Lung (tissue), 12 donors: ENCODE results near the gene C3orf20. TPM values are rescaled to one million over a fixed set of nuclear protein-coding genes. Genes with fewer than 3 reads are reported as not detected.

ENCODE experiments used
- ATAC-seq: fragments of 200-7000 bp; cut with Tn5 transposase; one replicate; pipeline ENCODE4 v1.9.1; 2020; ENCODE audit warnings: moderate number of reproducible peaks; ENCODE audit not compliant: insufficient read depth, low FRiP score
- DNase-seq, 3 donors: peaks; one replicate each; pipeline ENCODE4 v3.0.0-alpha.2; 2013 to 2017
- H3K27ac ChIP-seq, 2 donors: one replicate each; pipeline ENCODE4 v1.5.1; 2013; ENCODE audit warnings: mild to moderate bottlenecking in 2 of 2, moderate library complexity in 2 of 2, control low read depth in 1 of 2, inconsistent platforms in 1 of 2, low read depth in 1 of 2, low read length in 1 of 2
- H3K27me3 ChIP-seq, 3 donors: one replicate each; pipeline ENCODE4 v1.5.1; 2013; ENCODE audit warnings: low read length in 2 of 3; ENCODE audit not compliant: control insufficient read depth in 3 of 3, insufficient read depth in 3 of 3
- H3K36me3 ChIP-seq, 4 donors: one replicate each; pipeline ENCODE4 v1.5.1; 2013; ENCODE audit warnings: low read length in 4 of 4, mild to moderate bottlenecking in 1 of 4, moderate library complexity in 1 of 4; ENCODE audit not compliant: control insufficient read depth in 4 of 4, insufficient read depth in 4 of 4
- H3K4me1 ChIP-seq, 5 donors: one replicate each; pipeline ENCODE4 v1.5.1; 2013; ENCODE audit warnings: low read length in 5 of 5, mild to moderate bottlenecking in 2 of 5, moderate library complexity in 1 of 5; ENCODE audit not compliant: control insufficient read depth in 5 of 5, insufficient read depth in 5 of 5
- H3K4me3 ChIP-seq: one replicate; pipeline ENCODE4 v1.5.1; 2013; ENCODE audit warnings: mild to moderate bottlenecking, control low read depth, moderate library complexity
- H3K9ac ChIP-seq, 2 donors: one replicate each; pipeline ENCODE4 v1.5.1; 2013; ENCODE audit warnings: low read length in 2 of 2, control low read depth in 1 of 2; ENCODE audit not compliant: insufficient read depth in 1 of 2
- H3K9me3 ChIP-seq, 4 donors: one replicate each; pipeline ENCODE4 v1.5.1; 2013; ENCODE audit warnings: low read length in 3 of 4, mild to moderate bottlenecking in 1 of 4, moderate library complexity in 1 of 4; ENCODE audit not compliant: control insufficient read depth in 4 of 4, insufficient read depth in 3 of 4
- CTCF ChIP-seq: IDR thresholded peaks from 2 replicates; pipeline ENCODE4 v1.5.1; 2012; ENCODE audit warnings: mild to moderate bottlenecking; ENCODE audit errors: control extremely low read depth, extremely low read depth
- WGBS, 2 donors: extraction: QIAGEN DNeasy Blood & Tissue Kit; methylation state at CpG; one replicate each; pipeline ENCODE4 v1.1.7; 2013; 5-methylcytosine and 5-hydroxymethylcytosine counted together
- polyA plus RNA-seq, 2 donors: library from polyadenylated mRNA; stranded (reverse); fragments of 200-250 nt; gene quantifications; one replicate each; pipeline ENCODE4 v1.2.1, GENCODE V29; 2013
- total RNA-seq, 2 donors: library from RNA; depleted of rRNA in 1 of 2; stranded (reverse); fragments of >200 nt in 1 of 2; gene quantifications; one replicate each; pipeline ENCODE4 v1.2.1, GENCODE V29; 2014 to 2021
- donor health status: control.
- donor health status: control.
- donor health status: Bipolar disorder and iron deficiency.
- donor health status: healthy.
- donor health status: DM: yes; HTN: yes; CAD: no.

The C3orf20 gene
- total and polyA plus RNA-seq, 4 donors: 0.03 to 0.14 (median 0.12) TPM; not detected in 1

DNA sequence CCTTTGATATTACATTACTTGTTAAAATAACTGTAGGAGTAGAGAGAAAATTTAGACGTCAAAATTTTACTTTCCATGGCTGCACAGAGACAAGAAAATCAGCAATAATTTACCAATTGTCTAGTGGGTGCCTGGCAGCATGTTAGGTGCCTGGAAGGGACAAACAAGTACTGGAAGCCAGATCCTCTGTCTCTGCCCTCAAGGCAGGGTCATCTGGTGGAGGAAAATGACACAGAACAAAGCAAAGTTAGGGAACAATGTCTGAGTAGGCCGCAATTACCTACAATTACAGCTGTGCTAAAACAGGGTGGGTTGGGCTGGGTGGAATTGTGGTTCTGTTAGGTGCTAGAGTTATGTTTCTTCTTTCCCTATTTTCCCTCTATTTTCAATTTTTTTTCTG lies 16.0 kb upstream of the C3orf20 start:
- no peak for TF ChIP-seq CTCF
- ATAC-seq (no peak), DNase-seq (no peak)
- H3K4me1 ChIP-seq: peaks cover 0 to under 1% (median 0%) of the 10 kb centered on the region in 5 donors
- H3K4me3 ChIP-seq: no peak overlapping the region
- H3K9me3 ChIP-seq: peaks cover 0 to 2% (median 0%) of the 10 kb centered on the region in 4 donors
- H3K36me3 ChIP-seq: peaks cover 37 to 70% (median 56%) of the 10 kb centered on the region in 4 donors
- no peak overlapping the region for H3K9ac ChIP-seq
- WGBS, 2 donors: 96 to 98% methylated on average over 2 of the region's 2 CpGs
- no peaks in the 10 kb centered on the region for H3K27me3 ChIP-seq
- H3K27ac ChIP-seq: no peak overlapping the region

DNA sequence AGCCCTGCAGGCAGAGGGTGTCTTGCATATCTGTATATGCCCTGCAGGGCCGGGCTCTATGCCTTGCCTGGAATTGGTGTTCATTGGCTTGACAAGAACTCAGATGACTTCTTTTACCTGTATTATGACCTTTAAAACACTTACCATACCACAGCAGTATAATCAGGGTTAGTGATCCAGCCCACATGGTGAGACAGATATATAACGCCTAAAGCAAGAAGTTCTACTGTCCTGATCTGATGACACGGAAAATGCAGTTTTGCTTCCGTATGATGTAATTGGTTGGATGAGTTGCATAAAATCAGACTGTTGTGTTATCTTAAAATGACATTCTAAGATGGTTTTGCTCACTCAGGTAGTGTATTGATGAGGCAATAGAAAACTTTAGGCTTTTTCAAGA lies 14.0 kb upstream of the C3orf20 start:
- TF ChIP-seq CTCF: no peak
- no peak overlapping the region for H3K27ac ChIP-seq
- 82% methylated on average over 4 of the region's 4 CpGs for WGBS, 2 donors
- H3K36me3 ChIP-seq: peaks cover 48 to 75% (median 63%) of the 10 kb centered on the region in 4 donors
- H3K27me3 ChIP-seq: no peaks in the 10 kb centered on the region
- peaks cover 0 to 2% (median 0%) of the 10 kb centered on the region in 4 donors for H3K9me3 ChIP-seq
- H3K9ac ChIP-seq: no peak overlapping the region
- no peak overlapping the region for H3K4me3 ChIP-seq
- H3K4me1 ChIP-seq: no peaks in the 10 kb centered on the region
- DNase-seq: no peak
- ATAC-seq: no peak

DNA sequence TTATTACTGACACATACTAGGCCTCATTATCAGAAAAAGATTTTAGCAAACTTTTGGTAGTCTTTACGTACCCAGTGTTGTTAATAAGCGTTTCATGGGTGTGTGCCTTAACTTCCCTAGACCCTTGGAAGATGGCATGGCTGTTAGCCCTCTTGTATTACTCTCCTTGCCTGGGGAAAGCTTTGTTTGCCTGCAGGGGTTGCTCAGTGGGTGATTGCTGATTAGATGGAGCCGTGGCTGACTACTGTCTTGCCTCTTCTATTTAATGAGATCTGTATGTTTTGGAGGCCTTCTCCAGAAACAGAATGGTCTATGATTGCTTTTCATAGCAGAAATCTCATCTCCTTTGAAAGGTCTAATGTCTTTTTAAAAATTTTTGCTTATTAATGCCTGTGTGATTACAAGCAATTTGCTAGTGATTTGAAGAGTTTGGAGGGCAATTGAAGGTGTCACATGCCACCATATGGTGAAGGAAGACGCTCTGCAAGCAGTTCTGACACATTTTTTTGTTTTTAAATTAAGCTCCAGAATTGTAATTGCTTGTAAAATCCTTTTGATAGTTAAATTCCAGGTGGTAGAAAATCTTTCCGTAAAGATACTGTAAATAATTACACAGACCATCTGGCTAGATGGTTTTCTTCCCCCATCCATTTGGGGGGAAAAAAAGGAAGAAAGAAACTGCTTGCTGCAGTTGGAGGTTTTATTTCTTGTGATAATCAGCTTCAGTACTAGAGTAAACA lies 11.4 kb upstream of the C3orf20 start:
- Histone ChIP-seq H3K27me3 (no peaks in the 10 kb centered on the region), H3K4me1 (no peaks in the 10 kb centered on the region), H3K9me3 (peaks cover 0 to 2% (median 0%) of the 10 kb centered on the region in 4 donors), H3K4me3 (no peak overlapping the region), H3K9ac (no peak overlapping the region), H3K27ac (no peak overlapping the region), H3K36me3 (peaks cover 46 to 76% (median 62%) of the 10 kb centered on the region in 4 donors)
- DNase-seq (no peak), ATAC-seq (no peak)
- WGBS, 2 donors: 88 to 92% methylated on average over 5 of the region's 5 CpGs
- no peak for TF ChIP-seq CTCF
